PFSK-1 (cell line): Measurements from ENCODE around the gene OLFML2A.

ENCODE experiments used
- FOXP2 ChIP-seq: optimal IDR thresholded peaks from 2 replicates; pipeline ENCODE3; 2011; ENCODE audit warnings: borderline replicate concordance, control low read depth, inconsistent platforms; ENCODE audit not compliant: insufficient read depth; ENCODE audit errors: extremely low read length, extremely low read depth
- POLR2AphosphoS5 ChIP-seq: IDR thresholded peaks from 2 replicates; pipeline ENCODE4 v1.6.1; 2012; ENCODE audit warnings: low read depth, mild to moderate bottlenecking, control low read depth, low read length, moderate library complexity
- SIN3A ChIP-seq: IDR thresholded peaks from 2 replicates; pipeline ENCODE4 v1.6.1; 2012; ENCODE audit warnings: mild to moderate bottlenecking, low read length, moderate library complexity, borderline replicate concordance; ENCODE audit not compliant: insufficient read depth
- TAF1 ChIP-seq: IDR thresholded peaks from 2 replicates; pipeline ENCODE4 v1.6.1; 2012; ENCODE audit warnings: low read length, control low read depth, borderline replicate concordance; ENCODE audit not compliant: insufficient read depth
- TF ChIP-seq, protein P1 (sequence below), 2 experiments: IDR thresholded peaks; 2 replicates each; pipeline versions ENCODE4 v1.6.1 to v1.8.0; 2011 to 2012; ENCODE audit warnings: low read depth in 2 of 2, low read length in 2 of 2, control low read depth in 1 of 2, inconsistent platforms in 1 of 2, mild to moderate bottlenecking in 1 of 2, moderate library complexity in 1 of 2; ENCODE audit not compliant: insufficient read depth in 1 of 2

Gene OLFML2A

GRCh38 chr9:124830593-124830992, 53.7 kb downstream of the OLFML2A start:
- TF ChIP-seq SIN3A (no peak), POLR2AphosphoS5 (no peak), FOXP2 (no peak), TAF1 (no peak)
- TF ChIP-seq, protein P1, sequence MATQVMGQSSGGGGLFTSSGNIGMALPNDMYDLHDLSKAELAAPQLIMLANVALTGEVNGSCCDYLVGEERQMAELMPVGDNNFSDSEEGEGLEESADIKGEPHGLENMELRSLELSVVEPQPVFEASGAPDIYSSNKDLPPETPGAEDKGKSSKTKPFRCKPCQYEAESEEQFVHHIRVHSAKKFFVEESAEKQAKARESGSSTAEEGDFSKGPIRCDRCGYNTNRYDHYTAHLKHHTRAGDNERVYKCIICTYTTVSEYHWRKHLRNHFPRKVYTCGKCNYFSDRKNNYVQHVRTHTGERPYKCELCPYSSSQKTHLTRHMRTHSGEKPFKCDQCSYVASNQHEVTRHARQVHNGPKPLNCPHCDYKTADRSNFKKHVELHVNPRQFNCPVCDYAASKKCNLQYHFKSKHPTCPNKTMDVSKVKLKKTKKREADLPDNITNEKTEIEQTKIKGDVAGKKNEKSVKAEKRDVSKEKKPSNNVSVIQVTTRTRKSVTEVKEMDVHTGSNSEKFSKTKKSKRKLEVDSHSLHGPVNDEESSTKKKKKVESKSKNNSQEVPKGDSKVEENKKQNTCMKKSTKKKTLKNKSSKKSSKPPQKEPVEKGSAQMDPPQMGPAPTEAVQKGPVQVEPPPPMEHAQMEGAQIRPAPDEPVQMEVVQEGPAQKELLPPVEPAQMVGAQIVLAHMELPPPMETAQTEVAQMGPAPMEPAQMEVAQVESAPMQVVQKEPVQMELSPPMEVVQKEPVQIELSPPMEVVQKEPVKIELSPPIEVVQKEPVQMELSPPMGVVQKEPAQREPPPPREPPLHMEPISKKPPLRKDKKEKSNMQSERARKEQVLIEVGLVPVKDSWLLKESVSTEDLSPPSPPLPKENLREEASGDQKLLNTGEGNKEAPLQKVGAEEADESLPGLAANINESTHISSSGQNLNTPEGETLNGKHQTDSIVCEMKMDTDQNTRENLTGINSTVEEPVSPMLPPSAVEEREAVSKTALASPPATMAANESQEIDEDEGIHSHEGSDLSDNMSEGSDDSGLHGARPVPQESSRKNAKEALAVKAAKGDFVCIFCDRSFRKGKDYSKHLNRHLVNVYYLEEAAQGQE (IDR thresholded peaks at IDR 0.05; ENCODE audit: insufficient read depth in 1 of 2, low read depth in 2 of 2, low read length in 2 of 2) = no peak

DNA sequence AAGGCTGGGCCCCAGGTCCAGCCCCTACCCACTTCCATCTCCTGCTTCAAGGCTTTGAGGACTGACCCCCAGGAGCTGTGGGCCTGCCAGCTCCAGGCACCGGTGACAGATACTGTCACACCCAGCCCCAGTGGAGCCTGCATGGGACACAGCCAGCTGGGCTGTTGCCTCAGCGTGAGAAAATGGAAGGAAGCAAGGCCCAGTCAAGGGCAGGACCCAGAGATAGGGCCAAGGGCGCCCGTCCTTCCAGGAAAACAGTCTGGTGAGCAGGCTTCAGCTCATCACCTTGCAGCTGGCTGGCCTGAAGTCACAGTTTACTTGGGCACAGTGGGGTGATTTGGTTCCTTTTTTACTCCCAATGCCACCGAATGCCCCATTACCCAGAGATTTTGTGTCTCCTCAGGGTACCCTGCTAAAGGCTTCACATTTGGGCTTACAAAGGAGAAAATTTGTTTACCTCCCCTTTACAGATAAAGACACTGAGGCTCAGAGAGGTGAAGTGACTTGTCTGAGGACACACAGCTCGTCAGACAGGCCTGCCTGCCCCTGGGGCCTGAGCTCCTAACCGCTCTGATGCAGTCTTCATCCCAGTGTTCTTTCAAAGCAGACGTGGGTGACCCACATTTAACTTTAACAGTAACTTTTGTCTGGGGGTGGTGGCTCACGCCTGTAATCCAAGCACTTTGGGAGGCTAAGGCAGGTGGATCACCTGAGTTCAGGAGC, 54.9 kb downstream of the OLFML2A start:
- no peak for TF ChIP-seq POLR2AphosphoS5
- TF ChIP-seq, protein P1 (IDR thresholded peaks at IDR 0.05; ENCODE audit: insufficient read depth in 1 of 2, low read depth in 2 of 2, low read length in 2 of 2) = no peak
- no peak for TF ChIP-seq TAF1

GRCh38 chr9:124834591-124834990, 57.7 kb downstream of the OLFML2A start:
- TF ChIP-seq FOXP2 = no peak
- no peak for TF ChIP-seq TAF1
- TF ChIP-seq, protein P1 (IDR thresholded peaks at IDR 0.05; ENCODE audit: insufficient read depth in 1 of 2, low read depth in 2 of 2, low read length in 2 of 2) = no peak
- TF ChIP-seq SIN3A = no peak
- TF ChIP-seq POLR2AphosphoS5 = no peak

DNA sequence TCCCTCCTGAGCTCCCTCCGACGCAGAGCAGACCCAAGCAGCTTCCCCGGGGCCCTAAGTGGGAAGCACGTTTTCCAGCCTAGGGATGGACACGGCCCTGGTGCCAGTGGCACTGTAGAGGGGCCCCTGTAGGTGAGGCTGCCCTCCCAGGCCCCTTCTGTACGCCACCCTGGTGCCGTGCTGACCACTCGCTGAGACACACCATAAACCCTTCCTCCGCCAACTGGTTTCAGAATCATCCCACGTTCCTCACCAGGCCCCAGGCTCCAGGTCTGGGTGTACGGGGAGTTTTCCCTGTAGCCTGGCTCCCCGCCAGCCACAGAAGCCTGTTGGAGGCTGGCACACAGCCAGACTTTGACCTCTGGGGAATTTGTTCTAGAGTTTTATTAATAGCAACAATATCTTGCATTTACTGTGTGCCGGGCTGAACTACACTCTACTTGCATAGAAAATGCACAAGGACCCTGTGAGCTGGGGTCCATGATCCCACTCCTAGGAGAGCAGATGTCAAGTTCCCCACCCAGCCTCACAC, 58.2 kb downstream of the OLFML2A start:
- TF ChIP-seq FOXP2 (no peak), SIN3A (no peak), POLR2AphosphoS5 (no peak), TAF1 (no peak)
- TF ChIP-seq, protein P1 (IDR thresholded peaks at IDR 0.05; ENCODE audit: insufficient read depth in 1 of 2, low read depth in 2 of 2, low read length in 2 of 2) = no peak
